HG03457 (cell line): ENCODE data around the gene STMN3.

ENCODE experiments used
- ATAC-seq: cut with Tn5 transposase; IDR thresholded peaks from one replicate; pipeline ENCODE4 v1.9.1; 2021; ENCODE audit warnings: moderate number of reproducible peaks; ENCODE audit not compliant: unreplicated experiment

STMN3 gene

GRCh38 chr20:63692436-63693082 lies 39.3 kb upstream of the STMN3 start:
- no peak for ATAC-seq

GRCh38 chr20:63691711-63692435 lies 38.6 kb upstream of the STMN3 start:
- no peak for ATAC-seq

- no peak for ATAC-seq
Measured at GRCh38 chr20:63690898-63691710, 37.9 kb upstream of the STMN3 start.

GRCh38 chr20:63690003-63690897 lies 37.0 kb upstream of the STMN3 start:
- no peak for ATAC-seq

- no peak for ATAC-seq
Measured at GRCh38 chr20:63689046-63690002, 36.1 kb upstream of the STMN3 start.

- no peak for ATAC-seq
Measured at GRCh38 chr20:63688228-63689045, 35.2 kb upstream of the STMN3 start.

- no peak for ATAC-seq
Measured at GRCh38 chr20:63687419-63688178, 34.4 kb upstream of the STMN3 start.

- ATAC-seq = no peak
Measured at GRCh38 chr20:63686492-63687321, 33.5 kb upstream of the STMN3 start.

GRCh38 chr20:63686094-63686491 lies 32.9 kb upstream of the STMN3 start:
- ATAC-seq = no peak

GRCh38 chr20:63685269-63686026 lies 32.2 kb upstream of the STMN3 start:
- ATAC-seq = no peak

- ATAC-seq = no peak
Measured at GRCh38 chr20:63682384-63683139, 29.3 kb upstream of the STMN3 start.

GRCh38 chr20:63681609-63682142 lies 28.5 kb upstream of the STMN3 start:
- no peak for ATAC-seq

- ATAC-seq = no peak
Measured at GRCh38 chr20:63680857-63681608, 27.8 kb upstream of the STMN3 start.

GRCh38 chr20:63680427-63680826 lies 27.2 kb upstream of the STMN3 start:
- ATAC-seq = no peak

GRCh38 chr20:63679799-63680305 lies 26.6 kb upstream of the STMN3 start:
- no peak for ATAC-seq
